Astrocyte of the cerebellum (primary cell): Measurements from ENCODE around the gene SKAP2.

Experiments
- DNase-seq: peaks from one replicate; pipeline ENCODE4 v3.0.0-alpha.2; 2011; ENCODE audit warnings: low read depth
- H3K4me3 ChIP-seq: 2 replicates; pipeline ENCODE4 v1.5.1; 2011; ENCODE audit warnings: mild to moderate bottlenecking, low read depth, low read length, moderate library complexity
- CTCF ChIP-seq: IDR thresholded peaks from 2 replicates; pipeline ENCODE4 v1.5.1; 2012; ENCODE audit warnings: low read length, low read depth, moderate library complexity, mild to moderate bottlenecking; ENCODE audit errors: missing control alignments
- in situ Hi-C: cut with HindIII; loops from 2 replicates; pipeline ENCODE4 v1.10.0; 2017; ENCODE audit warnings: low sequenced_read_pairs

Gene SKAP2

GRCh38 chr7:26633557-26633956 lies 230.8 kb downstream of the SKAP2 start:
- TF ChIP-seq CTCF, result no peak
- DNase-seq, result no peak
- in situ Hi-C loops, result no loop called here
- H3K4me3 ChIP-seq, result no peak overlapping the region

- no peak for DNase-seq
- no peak overlapping the region for H3K4me3 ChIP-seq
- TF ChIP-seq CTCF, result no peak
- in situ Hi-C loops, result no loop called here
Measured at GRCh38 chr7:26631601-26632000, 232.8 kb downstream of the SKAP2 start.

GRCh38 chr7:26630941-26631580 lies 233.3 kb downstream of the SKAP2 start:
- in situ Hi-C loops, result no loop called here
- no peak overlapping the region for H3K4me3 ChIP-seq
- TF ChIP-seq CTCF, result no peak
- no peak for DNase-seq

GRCh38 chr7:26630361-26630760 lies 234.0 kb downstream of the SKAP2 start:
- in situ Hi-C loops, result no loop called here
- no peak for DNase-seq
- no peak overlapping the region for H3K4me3 ChIP-seq
- no peak for TF ChIP-seq CTCF

- in situ Hi-C loops, result no loop called here
- DNase-seq, result no peak
- no peak for TF ChIP-seq CTCF
- H3K4me3 ChIP-seq, result no peak overlapping the region
Measured at GRCh38 chr7:26629696-26630095, 234.7 kb downstream of the SKAP2 start.

GRCh38 chr7:26627891-26628341 lies 236.5 kb downstream of the SKAP2 start:
- no peak overlapping the region for H3K4me3 ChIP-seq
- in situ Hi-C loops, result no loop called here
- TF ChIP-seq CTCF, result no peak
- no peak for DNase-seq

GRCh38 chr7:26627221-26627620 lies 237.2 kb downstream of the SKAP2 start:
- in situ Hi-C loops, result no loop called here
- no peak overlapping the region for H3K4me3 ChIP-seq
- no peak for DNase-seq
- TF ChIP-seq CTCF, result no peak
